ENCODE measurements around the gene PDE9A.
"Not testable (repeated sequence)": the region's sequence is repeated elsewhere in the genome, so short reads cannot be mapped to it uniquely, and the experiment has no call there.

Gene PDE9A

GRCh38 chr21:42720484-42720883, 67.1 kb downstream of the PDE9A start:
- DNase-seq: not testable (repeated sequence)

DNA sequence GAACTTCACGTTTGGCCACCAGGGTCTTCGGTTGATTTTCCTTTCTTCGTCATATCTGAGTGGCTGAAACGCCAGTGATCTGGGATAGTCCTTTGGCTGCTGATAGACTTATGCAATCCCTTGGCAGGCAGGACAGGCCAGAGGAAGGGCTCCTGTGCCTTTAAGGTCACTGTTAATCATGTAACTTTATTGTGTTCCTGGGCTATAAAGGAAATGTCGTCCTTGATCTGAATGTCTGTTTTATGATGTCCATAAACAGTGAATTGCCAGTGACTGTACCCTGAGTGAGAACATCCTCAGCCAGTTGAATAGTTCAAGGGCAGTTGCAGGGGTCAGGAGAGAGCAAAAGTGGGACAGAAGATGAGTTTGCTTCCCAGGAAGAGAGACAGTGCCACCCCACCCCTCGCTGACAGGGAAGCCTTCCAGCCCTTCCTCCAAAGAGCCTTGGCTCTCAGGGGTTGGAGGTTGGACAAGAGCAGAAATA, 68.0 kb downstream of the PDE9A start:
- DNase-seq: no peak

DNA sequence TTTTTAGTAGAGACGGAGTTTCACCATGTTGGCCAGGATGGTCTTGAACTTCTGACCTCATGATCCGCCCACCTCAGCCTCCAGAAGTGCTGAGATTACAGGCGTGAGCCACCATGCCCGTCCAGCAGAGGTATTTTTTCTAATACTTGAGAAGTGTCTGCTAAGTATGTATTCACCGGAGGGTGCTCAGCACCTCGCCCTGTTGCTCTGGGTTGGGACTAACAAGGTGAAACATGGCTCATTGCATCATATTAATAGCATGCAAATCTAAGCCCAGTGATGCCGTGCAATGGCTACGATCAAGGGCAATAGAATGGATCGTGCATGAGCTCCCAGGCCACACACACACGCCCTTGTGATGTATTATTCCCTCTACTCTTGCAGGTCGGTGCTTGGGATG, 68.7 kb downstream of the PDE9A start:
- DNase-seq: no peak

DNA sequence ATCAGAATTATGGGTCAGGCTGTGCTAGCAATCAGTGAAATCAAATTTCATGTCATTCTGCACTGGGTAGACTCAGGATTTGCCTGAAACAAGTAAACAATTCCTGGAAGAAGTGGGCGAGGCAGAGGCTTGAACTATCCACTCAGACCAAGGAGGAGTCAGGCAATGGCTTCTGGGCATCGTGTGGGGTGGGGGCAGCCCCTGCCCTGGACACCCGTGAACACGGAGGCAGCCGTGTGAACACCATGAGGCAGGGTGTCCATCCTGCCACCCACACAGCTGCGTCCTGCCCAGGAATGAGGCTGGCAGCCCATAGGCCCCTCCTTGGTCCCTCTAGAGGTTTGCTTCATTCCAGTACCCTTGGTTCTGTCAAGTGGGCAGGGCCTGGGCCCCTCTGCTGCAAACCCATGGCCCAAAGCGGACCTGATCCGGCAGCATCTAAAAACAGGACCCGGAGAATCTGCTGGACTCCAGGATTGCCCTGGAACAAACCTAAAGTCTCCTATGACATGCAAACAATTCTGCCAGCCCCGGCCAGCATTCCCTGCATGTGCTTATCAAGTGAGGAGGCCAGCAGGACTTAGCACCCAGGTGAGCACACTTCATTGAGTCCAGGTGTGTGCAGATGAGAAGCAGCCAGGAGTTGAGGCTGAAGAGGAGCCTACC, 69.5 kb downstream of the PDE9A start:
- DNase-seq: no peak

DNA sequence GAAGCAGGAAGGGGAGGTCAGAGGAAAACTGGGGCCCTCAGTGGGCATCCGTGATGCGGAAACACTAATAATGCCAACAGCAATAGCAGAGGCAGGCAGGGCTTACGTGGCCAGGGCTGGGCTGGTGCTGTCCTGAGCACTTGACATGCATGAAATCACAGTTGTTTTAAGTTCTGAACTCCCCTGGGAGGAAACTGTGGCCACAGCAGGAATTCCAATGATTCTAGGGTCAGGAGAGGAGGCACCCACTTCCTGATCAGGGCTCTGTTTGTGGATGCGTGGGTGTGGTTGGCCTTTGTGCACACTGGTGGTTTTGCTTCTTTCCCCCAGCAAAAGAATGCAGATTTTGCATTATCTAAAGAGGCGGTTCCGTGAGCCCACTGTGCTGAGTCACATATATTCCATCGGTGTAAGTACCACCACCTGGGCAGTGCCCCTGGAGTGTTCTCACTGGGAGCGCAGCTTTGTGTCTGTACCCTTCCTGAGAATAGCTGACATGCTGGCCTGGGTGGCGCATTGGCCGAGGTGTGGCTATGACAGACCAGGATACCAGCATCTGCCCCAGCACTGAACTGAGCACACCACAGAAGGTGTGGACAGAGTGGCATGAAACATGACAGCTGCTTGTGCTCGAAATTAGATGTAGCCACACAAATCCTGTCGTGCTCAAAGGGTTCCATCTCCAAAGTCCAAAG, 71.0 kb downstream of the PDE9A start:
- no peak for DNase-seq

DNA sequence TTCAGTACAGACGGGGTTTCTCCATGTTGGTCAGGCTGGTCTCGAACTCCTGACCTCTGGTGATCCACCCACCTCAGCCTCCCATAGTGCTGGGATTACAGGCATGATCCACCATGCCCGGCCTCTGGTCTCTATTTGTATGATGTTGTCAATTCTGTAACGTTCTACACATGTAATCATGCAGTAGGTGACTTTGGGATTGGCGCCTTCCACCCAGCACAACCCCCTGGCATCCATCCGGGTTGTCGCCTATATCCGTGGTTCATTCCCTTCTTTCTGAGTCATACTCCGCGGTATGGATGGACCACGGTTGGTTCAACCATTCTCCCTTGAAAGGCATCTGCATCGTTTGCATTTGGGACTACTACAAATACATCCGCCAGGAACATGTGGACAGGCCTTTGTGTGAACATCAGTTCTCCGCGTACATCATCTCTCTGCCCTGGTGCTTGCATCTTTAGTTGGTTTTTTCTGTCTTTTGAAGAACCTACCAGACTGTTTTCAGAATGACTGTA, 72.1 kb downstream of the PDE9A start:
- DNase-seq: no peak

- DNase-seq: no peak
Measured at GRCh38 chr21:42731264-42732032, 78.0 kb downstream of the PDE9A start.

GRCh38 chr21:42732033-42732410, 78.6 kb downstream of the PDE9A start:
- no peak for DNase-seq

GRCh38 chr21:42733037-42733627, 79.7 kb downstream of the PDE9A start:
- DNase-seq: no peak

- no peak for DNase-seq
Measured at GRCh38 chr21:42733874-42734273, 80.5 kb downstream of the PDE9A start.

DNA sequence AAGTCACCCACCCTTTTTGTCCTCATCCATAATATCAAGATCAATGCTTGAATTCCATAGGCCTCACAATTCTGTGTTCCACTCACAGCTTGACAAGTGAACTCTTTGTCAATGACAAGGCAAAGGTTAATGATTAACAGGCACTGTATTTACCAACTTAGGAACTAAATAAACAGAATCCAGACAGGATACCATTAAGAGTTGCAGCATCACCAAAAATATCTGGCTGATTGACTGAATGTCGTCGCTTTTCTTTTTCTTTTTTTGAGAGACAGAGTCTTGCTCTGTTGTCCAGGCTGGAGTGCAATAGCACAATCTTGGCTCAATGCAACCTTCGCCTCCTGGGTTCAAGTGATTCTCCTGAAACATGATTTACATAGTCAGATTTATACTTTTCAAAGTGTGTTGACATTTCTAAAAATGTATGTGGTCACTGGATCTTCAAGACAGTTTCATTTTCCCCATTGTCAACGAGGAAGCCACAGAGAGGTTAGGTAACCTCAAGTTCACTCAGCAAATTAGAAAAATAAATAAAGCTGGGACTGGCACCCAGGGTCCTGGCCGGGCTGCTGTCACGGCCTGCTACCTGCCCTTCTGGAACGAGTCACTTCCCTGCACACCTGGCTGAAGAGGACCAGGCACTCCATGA, 81.0 kb downstream of the PDE9A start:
- no peak for DNase-seq

DNA sequence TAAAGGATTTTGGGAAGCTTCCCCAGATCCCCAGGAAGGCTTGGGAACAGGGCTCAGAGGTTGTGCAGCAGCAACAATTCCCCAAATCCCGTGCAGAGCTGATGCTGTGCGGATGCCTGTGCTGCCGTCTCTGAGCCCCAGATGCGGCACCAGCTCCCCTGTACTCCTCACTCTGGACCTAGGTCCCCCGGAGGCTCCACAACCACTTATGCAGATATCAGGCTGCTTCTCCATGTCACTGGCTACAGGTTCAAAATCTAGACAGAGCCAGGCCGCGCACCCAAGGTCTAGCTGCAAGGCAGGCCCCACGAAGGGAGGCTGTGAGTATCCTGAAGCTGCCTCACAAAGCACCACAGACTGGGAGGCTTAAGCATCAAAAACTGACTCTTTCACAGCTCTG, 81.6 kb downstream of the PDE9A start:
- DNase-seq: no peak

DNA sequence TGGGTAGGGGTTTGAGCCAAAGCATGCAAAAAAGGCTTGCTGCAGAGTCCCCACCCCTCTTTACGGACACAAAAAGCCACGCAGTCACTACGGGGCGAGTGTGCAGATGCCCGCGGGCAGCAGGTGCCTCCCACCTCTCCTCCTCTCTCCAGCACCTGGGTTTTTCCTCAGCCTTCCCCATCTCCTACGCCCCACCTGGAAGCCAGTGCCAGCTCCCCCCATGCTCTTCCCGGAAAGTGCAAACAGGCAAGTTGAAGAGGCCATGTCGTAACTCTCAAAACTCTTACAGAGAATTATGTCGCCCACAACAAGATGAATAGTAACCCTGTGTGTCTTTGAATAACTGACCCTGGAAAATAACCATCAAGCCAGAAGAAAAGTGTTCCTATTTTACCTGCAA, 82.5 kb downstream of the PDE9A start:
- no peak for DNase-seq

DNA sequence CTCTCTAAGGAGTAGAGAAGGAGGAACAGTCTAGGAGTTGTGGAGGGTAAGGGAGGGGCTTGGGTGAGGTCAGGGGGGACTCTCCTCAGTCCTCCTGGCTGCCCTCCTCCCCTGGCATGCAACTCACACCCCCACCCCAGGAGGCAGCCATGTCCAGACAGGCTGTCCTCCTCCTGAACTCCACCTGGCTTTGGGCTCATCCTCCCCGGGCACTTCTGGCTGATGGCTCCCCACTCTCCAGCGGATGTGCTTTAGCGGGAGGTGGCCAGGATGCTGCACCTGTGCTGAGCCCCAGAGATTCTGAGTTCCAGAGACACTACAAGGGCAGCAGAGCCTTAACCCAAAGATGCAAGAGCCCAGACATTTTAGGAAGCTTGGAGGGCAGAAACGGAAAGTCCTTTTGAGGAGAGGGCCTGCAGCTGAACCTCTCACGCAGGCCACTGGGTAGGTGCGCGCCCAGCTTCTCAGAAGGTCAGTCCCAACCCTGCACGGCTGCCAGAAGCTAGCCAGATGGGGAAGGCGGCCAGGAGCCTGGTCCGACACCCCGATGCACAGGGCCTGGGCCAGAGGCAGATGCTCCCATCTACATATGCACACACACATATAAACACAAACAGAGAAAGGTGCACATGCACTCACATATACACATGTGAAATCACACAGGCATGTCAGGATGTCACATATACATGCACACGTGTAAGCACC, 83.4 kb downstream of the PDE9A start:
- DNase-seq: no peak

- no peak for DNase-seq
Measured at GRCh38 chr21:42737951-42738590, 84.7 kb downstream of the PDE9A start.

DNA sequence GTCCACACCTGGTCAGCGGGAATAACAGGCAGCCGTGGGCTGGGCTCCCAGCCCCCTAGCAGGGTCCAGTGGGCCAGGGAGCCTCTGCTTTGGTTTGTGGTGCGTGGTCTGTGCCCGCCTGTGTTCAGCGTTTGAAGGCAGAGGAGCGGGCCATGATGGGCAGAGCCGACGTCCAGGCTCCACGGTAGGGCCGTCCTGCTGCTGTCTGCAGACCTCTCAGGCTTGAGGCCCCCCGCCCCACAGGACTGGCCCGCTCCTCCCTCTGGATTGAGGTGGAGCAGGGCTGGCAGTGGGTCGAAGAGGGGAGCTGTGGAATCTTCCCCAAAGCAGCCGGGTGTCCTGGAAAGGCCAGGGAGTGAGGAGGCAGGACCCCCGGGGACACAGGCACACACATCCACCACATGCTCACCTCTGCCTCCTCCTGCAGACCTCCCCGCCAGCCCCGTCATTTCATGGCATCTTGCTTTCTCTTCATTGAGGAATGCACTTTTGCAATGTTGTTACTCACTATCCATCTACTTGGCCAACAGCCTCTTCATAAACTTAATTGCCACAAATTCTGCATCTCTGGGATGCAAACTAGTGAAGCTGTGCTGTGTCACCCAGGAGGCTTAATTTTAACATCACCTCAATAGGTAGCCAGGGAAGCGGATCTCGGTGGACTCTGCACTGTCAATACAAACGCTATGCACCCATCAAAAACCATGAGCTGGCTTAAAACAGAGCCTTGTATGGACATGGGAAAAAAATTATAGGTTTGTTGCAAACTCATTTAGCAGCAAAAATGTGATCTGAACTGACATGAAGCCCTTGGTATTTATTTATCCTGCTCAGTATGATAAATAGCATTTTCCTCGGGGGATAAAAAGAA, 85.9 kb downstream of the PDE9A start:
- no peak for DNase-seq

GRCh38 chr21:42740405-42740909, 87.0 kb downstream of the PDE9A start:
- no peak for DNase-seq

DNA sequence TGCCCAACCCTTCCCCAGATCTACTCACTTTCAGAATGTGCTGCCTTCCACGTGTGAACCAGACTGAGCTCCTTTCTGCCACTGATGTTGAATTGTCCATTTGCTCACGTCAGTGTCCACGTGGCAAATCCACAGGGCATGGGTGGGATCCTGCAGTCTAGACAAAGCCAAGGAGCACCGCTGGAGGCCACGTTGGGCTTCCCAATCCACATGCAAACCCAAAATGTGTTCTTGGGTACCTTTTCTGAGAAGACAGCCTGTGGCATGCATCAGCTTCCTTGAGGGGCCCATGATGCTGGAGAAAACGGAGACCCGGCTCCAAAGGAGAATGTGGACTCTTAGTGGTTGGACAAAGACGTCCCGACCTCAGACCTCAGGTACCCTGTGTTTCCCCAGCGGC, 87.6 kb downstream of the PDE9A start:
- no peak for DNase-seq

DNA sequence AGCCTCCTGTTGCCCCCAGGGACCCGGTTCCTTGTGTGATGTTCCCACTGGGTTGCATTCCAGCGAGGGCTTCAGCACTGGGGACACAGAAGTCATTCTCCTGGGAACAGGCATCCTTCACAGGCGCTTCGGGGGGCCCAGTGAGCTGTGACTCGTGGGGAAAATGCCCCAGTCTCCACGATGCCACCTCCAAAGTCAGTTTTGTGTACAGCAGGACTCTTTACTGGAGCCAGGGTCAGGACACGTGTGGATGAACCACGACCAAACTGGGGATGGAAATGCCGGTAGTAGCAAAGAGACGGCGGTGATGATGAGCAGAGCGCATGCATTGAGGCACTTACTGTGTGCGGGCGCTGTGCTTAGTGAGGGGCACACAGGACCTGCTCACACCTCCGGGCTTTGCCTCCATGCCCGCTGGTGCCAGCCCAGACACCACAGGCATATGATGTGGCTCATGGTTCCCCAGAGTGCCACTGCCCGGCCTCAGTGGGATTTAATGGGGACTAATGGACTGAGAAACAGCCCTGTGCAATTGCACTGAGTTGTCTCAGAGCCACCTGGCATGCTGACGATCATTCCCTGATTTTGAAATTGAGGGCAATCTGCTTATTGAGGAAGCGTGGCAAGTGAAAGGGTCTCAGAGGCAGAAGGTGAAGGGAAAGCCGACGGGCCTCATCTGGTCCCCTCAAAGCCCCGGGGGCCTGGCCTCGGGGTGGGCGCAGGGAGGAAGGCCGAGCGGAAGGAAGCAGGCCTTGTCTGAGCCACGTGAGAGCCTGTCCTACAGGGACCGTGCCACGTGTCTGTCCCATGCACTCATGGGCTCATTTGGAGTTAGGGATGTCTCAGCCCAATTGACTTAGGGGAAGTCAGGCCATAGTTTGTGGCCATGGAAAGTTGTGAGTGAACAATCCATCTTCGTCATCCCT, 91.4 kb downstream of the PDE9A start:
- DNase-seq: no peak

Measured in eye (tissue), 1 donor.